Smooth muscle cell (in vitro differentiated cells): ENCODE results near the gene GABRD. TPM values are rescaled to one million over a fixed set of nuclear protein-coding genes. Genes with fewer than 3 reads are reported as not detected.

ENCODE experiments used
- DNase-seq: peaks from one replicate; lab custom pipeline; 2025; ENCODE audit not compliant: unreplicated experiment; lab: John Stamatoyannopoulos, UW
- H2AFZ ChIP-seq: fragments of 200-600 bp; sonication (generic); 2 replicates; pipeline ENCODE4 v1.6.0; 2016; ENCODE audit warnings: antibody characterized with exemption, low read depth, mild to moderate bottlenecking
- H3F3A ChIP-seq: fragments of 200-600 bp; sonication (generic); 2 replicates; pipeline ENCODE4 v1.6.0; 2017; ENCODE audit warnings: antibody characterized with exemption, low read depth
- H3K27ac ChIP-seq: fragments of 200-600 bp; sonication (generic); 2 replicates; pipeline ENCODE4 v1.5.1; 2016; ENCODE audit warnings: low read depth, mild to moderate bottlenecking
- H3K27me3 ChIP-seq: fragments of 200-600 bp; sonication (generic); 2 replicates; pipeline ENCODE4 v1.6.1; 2016; ENCODE audit warnings: low read depth, mild to moderate bottlenecking
- H3K36me3 ChIP-seq: fragments of 200-600 bp; sonication (generic); 2 replicates; pipeline ENCODE4 v1.5.1; 2016; ENCODE audit warnings: low read depth
- H3K4me1 ChIP-seq: fragments of 200-600 bp; sonication (generic); 2 replicates; pipeline ENCODE4 v1.5.1; 2016; ENCODE audit warnings: low read depth
- H3K4me2 ChIP-seq: fragments of 200-600 bp; sonication (generic); 2 replicates; pipeline ENCODE4 v1.6.0; 2016; ENCODE audit warnings: mild to moderate bottlenecking
- H3K4me3 ChIP-seq: fragments of 200-600 bp; sonication (generic); 2 replicates; pipeline ENCODE4 v1.5.1; 2016; ENCODE audit warnings: mild to moderate bottlenecking
- H3K79me2 ChIP-seq: fragments of 200-600 bp; sonication (generic); 2 replicates; pipeline ENCODE4 v1.6.0; 2016; ENCODE audit warnings: low read depth, mild to moderate bottlenecking
- H3K9ac ChIP-seq: fragments of 200-600 bp; sonication (generic); 2 replicates; pipeline ENCODE4 v1.6.0; 2016; ENCODE audit warnings: low read depth
- H3K9me3 ChIP-seq: fragments of 200-600 bp; sonication (generic); replicated peaks from 2 replicates; pipeline ENCODE4 v1.5.1; 2016; ENCODE audit warnings: low read depth
- H4K20me1 ChIP-seq: fragments of 200-600 bp; sonication (generic); 2 replicates; pipeline ENCODE4 v1.6.0; 2016; ENCODE audit warnings: low read depth
- CTCF ChIP-seq: fragments of 200-600 bp; sonication (generic); IDR thresholded peaks from 2 replicates; pipeline ENCODE4 v1.5.1; 2017; ENCODE audit warnings: borderline replicate concordance, mild to moderate bottlenecking, antibody characterized with exemption; ENCODE audit not compliant: insufficient read depth, poor library complexity, severe bottlenecking
- whole genome bisulfite sequencing: methylation state at CpG from one replicate; pipeline ENCODE4 v1.1.7; 2016; ENCODE audit warnings: low lambda C conversion rate; 5-methylcytosine and 5-hydroxymethylcytosine counted together
- polyA plus RNA-seq: library from polyadenylated mRNA; unstranded; fragments of >200 nt; fragmentation: Nextera tagmentation; extraction: Ambion mirVana; gene quantifications from 2 replicates; pipeline ENCODE4 v1.2.1, GENCODE V29; 2016
- total RNA-seq: library from RNA; depleted of rRNA; stranded (reverse); fragments of >200 nt; gene quantifications from 2 replicates; pipeline ENCODE4 v1.2.3, GENCODE V29; 2014

Gene GABRD
- total and polyA plus RNA-seq, 2 experiments from 2014 or later, result not detected

- TF ChIP-seq CTCF, result no peak
- Histone ChIP-seq H3K4me1 (no peaks in the 10 kb centered on the region), H3K36me3 (no peaks in the 10 kb centered on the region), H2AFZ (no peak overlapping the region), H3K4me2 (no peak overlapping the region), H3K4me3 (no peak overlapping the region), H3K9ac (no peak overlapping the region), H3K27me3 (no peaks in the 10 kb centered on the region), H3K79me2 (no peaks in the 10 kb centered on the region), H3K9me3 (peaks cover 6% of the 10 kb centered on the region), H3F3A (no peaks in the 10 kb centered on the region), H4K20me1 (no peaks in the 10 kb centered on the region), H3K27ac (no peak overlapping the region)
- DNase-seq, result no peak
- WGBS, result 97% methylated on average over 28 of the region's 28 CpGs
Measured at GRCh38 chr1:2079396-2080085, 60.4 kb downstream of the GABRD start.

- no peaks in the 10 kb centered on the region for H3K79me2 ChIP-seq
- 97% methylated on average over 16 of the region's 16 CpGs for WGBS
- no peaks in the 10 kb centered on the region for H3K4me1 ChIP-seq
- no peak overlapping the region for H3K4me3 ChIP-seq
- H3K4me2 ChIP-seq, result no peak overlapping the region
- DNase-seq, result no peak
- peaks cover 6% of the 10 kb centered on the region for H3K9me3 ChIP-seq
- no peaks in the 10 kb centered on the region for H4K20me1 ChIP-seq
- no peak overlapping the region for H2AFZ ChIP-seq
- no peak overlapping the region for H3K9ac ChIP-seq
- H3K27ac ChIP-seq, result no peak overlapping the region
- H3K36me3 ChIP-seq, result no peaks in the 10 kb centered on the region
- H3K27me3 ChIP-seq, result no peaks in the 10 kb centered on the region
- H3F3A ChIP-seq, result no peaks in the 10 kb centered on the region
- no peak for TF ChIP-seq CTCF
Measured at GRCh38 chr1:2080140-2080539, 61.0 kb downstream of the GABRD start.

Other genes with a start within 250 kb of the GABRD start
- gene NADK, start 240.9 kb upstream of the GABRD start, total RNA-seq, result 27.2 and 32.7 TPM in 2 replicates
- 37.8 and 39.0 TPM in 2 replicates for gene NADK, start 240.9 kb upstream of the GABRD start, polyA plus RNA-seq
- gene GNB1, start 128.3 kb upstream of the GABRD start, total RNA-seq, result 188 and 208 TPM in 2 replicates
- gene GNB1, start 128.3 kb upstream of the GABRD start, polyA plus RNA-seq, result 265 and 293 TPM in 2 replicates
- 1.3 TPM in 1 of 2 replicates, not detected in the other for gene CALML6, start 104.1 kb upstream of the GABRD start, total RNA-seq
- 0.18 and 0.46 TPM in 2 replicates for gene CALML6, start 104.1 kb upstream of the GABRD start, polyA plus RNA-seq
- gene TMEM52, start 100.1 kb upstream of the GABRD start, total RNA-seq, result 0.18 and 0.45 TPM in 2 replicates
- gene TMEM52, start 100.1 kb upstream of the GABRD start, polyA plus RNA-seq, result 1.7 and 7.4 TPM in 2 replicates
- 0.09 TPM in 1 of 2 replicates, not detected in the other for gene CFAP74, start 15.6 kb upstream of the GABRD start, total RNA-seq
- gene CFAP74, start 15.6 kb upstream of the GABRD start, polyA plus RNA-seq, result not detected in 2 replicates
- gene PRKCZ, start 31.1 kb downstream of the GABRD start, total RNA-seq, result 5.8 and 22.4 TPM in 2 replicates
- gene PRKCZ, start 31.1 kb downstream of the GABRD start, polyA plus RNA-seq, result 10.3 and 21.3 TPM in 2 replicates
- gene FAAP20, start 175.4 kb downstream of the GABRD start, total RNA-seq, result 33.1 and 39.8 TPM in 2 replicates
- 152 and 162 TPM in 2 replicates for gene FAAP20, start 175.4 kb downstream of the GABRD start, polyA plus RNA-seq
- 14.4 and 19.6 TPM in 2 replicates for gene SKI, start 209.0 kb downstream of the GABRD start, total RNA-seq
- 4.2 and 6.8 TPM in 2 replicates for gene SKI, start 209.0 kb downstream of the GABRD start, polyA plus RNA-seq